Stimulated activated naive CD8-positive, alpha-beta T cell treated with anti-CD3 and anti-CD28 coated beads, Interleukin-15, Interleukin-2, amounts not matched to agents 100 ng/mL and 50 ng/mL, for 24 hours (primary cell): Measurements from ENCODE around the gene CHD5.
A peak's percentile ranks its signal among the peaks of the same experiment; 100 is the strongest.
"Not testable (repeated sequence)": the region's sequence is repeated elsewhere in the genome, so short reads cannot be mapped to it uniquely, and the experiment has no call there.

ENCODE experiments used
- H3K27ac Mint-ChIP-seq: one replicate; pipeline ENCODE4 v1.8.0; 2021; ENCODE audit warnings: mild to moderate bottlenecking, mixed read lengths
- H3K27me3 Mint-ChIP-seq: one replicate; pipeline ENCODE4 v1.8.0; 2021; ENCODE audit warnings: mixed read lengths
- H3K36me3 Mint-ChIP-seq: one replicate; pipeline ENCODE4 v1.8.0; 2021; ENCODE audit warnings: low read depth, mixed read lengths
- H3K4me1 Mint-ChIP-seq: one replicate; pipeline ENCODE4 v1.8.0; 2021; ENCODE audit warnings: low read depth, mixed read lengths
- H3K4me3 Mint-ChIP-seq: one replicate; pipeline ENCODE4 v1.8.0; 2021; ENCODE audit warnings: mild to moderate bottlenecking, mixed read lengths
- H3K9me3 Mint-ChIP-seq: one replicate; pipeline ENCODE4 v1.8.0; 2021; ENCODE audit warnings: mixed read lengths

Gene CHD5

GRCh38 chr1:6083801-6084446, 96.2 kb downstream of the CHD5 start:
- peak overlapping the region; percentile 21 for H3K27ac Mint-ChIP-seq
- no peaks in the 10 kb centered on the region for H3K9me3 Mint-ChIP-seq
- H3K4me1 Mint-ChIP-seq = no peaks in the 10 kb centered on the region
- no peaks in the 10 kb centered on the region for H3K27me3 Mint-ChIP-seq
- no peak overlapping the region for H3K4me3 Mint-ChIP-seq
- H3K36me3 Mint-ChIP-seq = peaks cover 43% of the 10 kb centered on the region

GRCh38 chr1:6083385-6083784, 96.7 kb downstream of the CHD5 start:
- Mint-ChIP-seq H3K36me3 (peaks cover 47% of the 10 kb centered on the region), H3K4me3 (no peak overlapping the region), H3K27ac (no peak overlapping the region), H3K9me3 (no peaks in the 10 kb centered on the region), H3K4me1 (no peaks in the 10 kb centered on the region), H3K27me3 (no peaks in the 10 kb centered on the region)

DNA sequence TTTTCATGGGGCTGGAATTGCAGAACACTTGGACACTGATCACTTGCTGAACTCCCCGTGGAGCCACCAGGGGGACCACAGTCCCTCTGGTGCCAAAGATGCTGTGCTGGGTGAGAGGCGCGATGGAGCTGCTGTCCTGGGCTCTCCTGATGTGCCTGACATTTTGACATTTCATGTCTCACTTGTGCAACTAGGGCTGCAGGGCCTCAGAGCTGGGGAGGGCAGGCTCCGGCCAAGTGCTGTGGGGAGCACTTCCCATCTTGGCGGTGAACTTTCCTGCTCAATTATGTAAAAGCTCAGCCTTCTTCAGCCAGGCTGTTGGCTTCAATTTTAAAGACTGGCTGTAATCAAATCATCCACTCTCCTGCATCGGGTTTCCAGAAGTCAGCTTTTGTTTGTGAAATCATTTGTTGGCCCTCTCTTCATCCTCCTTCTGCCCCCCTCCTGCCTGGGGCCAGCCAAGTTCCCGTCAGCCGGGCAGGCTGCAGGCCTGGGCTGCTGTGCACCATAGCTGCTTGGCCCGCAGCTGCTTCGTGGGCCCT, 97.6 kb downstream of the CHD5 start:
- no peak overlapping the region for H3K27ac Mint-ChIP-seq
- peaks cover 49% of the 10 kb centered on the region for H3K36me3 Mint-ChIP-seq
- H3K4me1 Mint-ChIP-seq = no peaks in the 10 kb centered on the region
- H3K9me3 Mint-ChIP-seq = no peaks in the 10 kb centered on the region
- H3K4me3 Mint-ChIP-seq = no peak overlapping the region
- no peaks in the 10 kb centered on the region for H3K27me3 Mint-ChIP-seq

DNA sequence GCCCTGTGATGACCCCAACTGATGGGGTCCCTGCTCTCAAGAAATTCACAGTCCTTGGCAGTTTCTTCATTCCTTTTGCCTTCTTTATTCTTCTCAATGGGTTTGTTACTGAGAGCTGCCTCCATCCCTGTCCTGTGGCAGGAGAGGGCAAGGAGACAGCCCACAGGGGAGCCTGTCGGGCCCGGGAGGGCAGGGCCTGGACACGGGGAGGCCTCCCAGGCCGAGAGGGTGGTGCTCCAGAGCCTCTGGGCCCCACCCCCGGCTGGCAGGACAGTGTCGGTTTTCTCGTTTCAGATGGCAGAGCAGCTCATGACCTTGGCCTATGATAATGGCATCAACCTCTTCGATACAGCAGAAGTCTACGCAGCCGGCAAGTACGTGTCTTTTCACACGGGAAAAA, 98.2 kb downstream of the CHD5 start:
- H3K27ac Mint-ChIP-seq = no peak overlapping the region
- no peaks in the 10 kb centered on the region for H3K27me3 Mint-ChIP-seq
- H3K4me3 Mint-ChIP-seq = no peak overlapping the region
- peaks cover 50% of the 10 kb centered on the region for H3K36me3 Mint-ChIP-seq
- no peaks in the 10 kb centered on the region for H3K9me3 Mint-ChIP-seq
- H3K4me1 Mint-ChIP-seq = no peaks in the 10 kb centered on the region

DNA sequence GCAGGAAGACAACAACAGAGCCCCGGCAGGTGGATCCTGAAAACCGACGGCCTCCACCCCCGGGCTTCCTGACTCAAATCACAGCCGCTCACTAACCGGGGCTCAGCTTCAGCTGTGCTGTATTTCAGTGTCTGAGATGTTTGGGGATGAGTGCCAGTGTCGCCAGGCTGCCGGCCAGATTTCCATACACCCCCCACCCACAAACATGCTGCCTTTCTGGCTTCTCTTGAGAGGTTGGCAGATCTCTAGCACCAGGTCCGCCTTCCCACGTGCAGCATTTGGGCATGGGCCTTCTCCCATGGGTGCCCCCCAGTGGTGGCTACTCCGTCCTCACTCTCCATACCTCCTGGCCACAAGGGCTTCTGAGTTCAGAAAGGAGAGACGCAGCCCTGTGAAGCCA, 99.7 kb downstream of the CHD5 start:
- H3K4me3 Mint-ChIP-seq = no peak overlapping the region
- peaks cover 52% of the 10 kb centered on the region for H3K36me3 Mint-ChIP-seq
- H3K9me3 Mint-ChIP-seq = no peaks in the 10 kb centered on the region
- H3K27me3 Mint-ChIP-seq = no peaks in the 10 kb centered on the region
- no peaks in the 10 kb centered on the region for H3K4me1 Mint-ChIP-seq
- H3K27ac Mint-ChIP-seq = no peak overlapping the region

- Mint-ChIP-seq H3K9me3 (no peaks in the 10 kb centered on the region), H3K27me3 (no peaks in the 10 kb centered on the region), H3K27ac (no peak overlapping the region), H3K4me1 (no peaks in the 10 kb centered on the region), H3K36me3 (peaks cover 60% of the 10 kb centered on the region), H3K4me3 (no peak overlapping the region)
Measured at GRCh38 chr1:6077919-6078318, 102.2 kb downstream of the CHD5 start.

GRCh38 chr1:6077506-6077905, 102.6 kb downstream of the CHD5 start:
- Mint-ChIP-seq H3K4me3 (no peak overlapping the region), H3K9me3 (no peaks in the 10 kb centered on the region), H3K36me3 (peaks cover 60% of the 10 kb centered on the region), H3K27ac (no peak overlapping the region), H3K27me3 (no peaks in the 10 kb centered on the region), H3K4me1 (no peaks in the 10 kb centered on the region)

DNA sequence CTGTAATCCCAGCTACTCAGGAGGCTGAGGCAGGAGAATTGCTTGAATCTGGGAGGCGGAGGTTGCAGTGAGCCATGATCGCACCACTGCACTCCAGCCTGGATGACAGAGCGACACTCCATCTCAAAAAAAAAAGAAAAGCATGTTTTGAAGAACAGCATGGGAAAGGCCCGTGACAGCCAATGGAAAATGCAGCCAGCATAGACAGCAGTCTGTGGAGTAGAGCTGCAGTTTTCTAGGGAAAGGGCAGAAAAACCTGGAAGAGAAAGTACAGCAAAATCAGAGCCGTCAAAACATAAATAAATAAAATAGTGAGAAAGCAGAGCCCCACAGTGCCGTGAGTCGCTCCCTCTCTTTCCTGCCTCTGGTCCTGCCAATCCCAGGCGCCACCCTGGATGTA, 103.1 kb downstream of the CHD5 start:
- H3K36me3 Mint-ChIP-seq = peaks cover 57% of the 10 kb centered on the region
- not testable (repeated sequence) for H3K9me3 Mint-ChIP-seq, H3K4me3 Mint-ChIP-seq, H3K27me3 Mint-ChIP-seq, H3K27ac Mint-ChIP-seq, H3K4me1 Mint-ChIP-seq

DNA sequence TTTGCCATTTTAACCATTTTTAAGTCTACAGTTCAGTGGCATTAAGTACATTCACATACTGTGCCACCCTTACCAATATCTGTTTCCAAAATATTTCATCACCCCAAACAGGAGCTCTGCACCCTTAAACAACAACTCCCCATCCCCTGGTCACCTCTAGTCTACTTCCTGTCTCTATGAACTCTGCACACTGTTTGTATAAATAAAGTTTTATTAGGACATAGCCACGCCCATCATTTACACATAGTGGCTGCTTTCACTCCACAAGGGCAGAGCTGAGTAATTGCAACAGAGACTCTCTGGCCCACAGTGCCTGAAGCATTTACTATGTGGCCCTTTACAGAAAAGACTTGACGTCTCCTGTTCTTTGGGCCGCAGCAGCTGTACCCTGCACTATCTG, 104.4 kb downstream of the CHD5 start:
- Mint-ChIP-seq H3K4me1 (no peaks in the 10 kb centered on the region), H3K27me3 (no peaks in the 10 kb centered on the region), H3K36me3 (peaks cover 47% of the 10 kb centered on the region), H3K27ac (peak overlapping the region; percentile 15), H3K4me3 (no peak overlapping the region), H3K9me3 (no peaks in the 10 kb centered on the region)

DNA sequence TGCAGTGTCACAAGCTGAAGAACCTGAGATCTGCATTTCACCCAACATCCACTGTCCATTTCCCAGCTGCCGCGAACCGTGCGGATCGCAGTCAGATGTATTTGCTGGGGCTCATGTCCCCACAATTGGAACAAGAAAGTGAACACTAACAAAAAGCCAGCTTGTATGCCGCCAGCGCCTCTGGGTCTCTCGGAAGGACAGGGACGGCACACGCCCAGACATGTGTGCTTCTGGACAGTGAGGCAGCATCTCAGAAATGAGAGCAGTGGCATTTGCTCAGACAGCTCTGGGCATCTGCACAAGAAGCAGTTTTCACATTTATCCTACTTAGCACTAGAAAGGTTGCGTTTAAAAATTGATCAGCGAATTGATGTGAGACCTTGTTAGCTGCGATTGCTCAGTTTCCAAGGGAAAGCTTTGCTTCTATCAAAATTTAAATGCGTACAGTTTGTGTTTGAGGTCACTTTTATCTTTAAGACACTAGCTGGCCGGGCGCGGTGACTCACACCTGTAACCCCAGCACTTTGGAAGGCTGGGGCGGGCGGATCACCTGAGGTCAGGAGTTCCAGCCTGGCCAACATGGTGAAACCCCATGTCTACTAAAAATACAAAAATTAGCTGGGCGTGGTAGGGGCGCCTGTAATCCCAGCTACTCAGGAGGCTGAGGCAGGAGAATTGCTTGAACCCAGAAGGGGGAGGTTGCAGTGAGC, 105.8 kb downstream of the CHD5 start:
- Mint-ChIP-seq H3K4me3 (no peak overlapping the region), H3K36me3 (peaks cover 40% of the 10 kb centered on the region), H3K4me1 (no peaks in the 10 kb centered on the region), H3K27me3 (no peaks in the 10 kb centered on the region), H3K27ac (no peak overlapping the region), H3K9me3 (no peaks in the 10 kb centered on the region)

DNA sequence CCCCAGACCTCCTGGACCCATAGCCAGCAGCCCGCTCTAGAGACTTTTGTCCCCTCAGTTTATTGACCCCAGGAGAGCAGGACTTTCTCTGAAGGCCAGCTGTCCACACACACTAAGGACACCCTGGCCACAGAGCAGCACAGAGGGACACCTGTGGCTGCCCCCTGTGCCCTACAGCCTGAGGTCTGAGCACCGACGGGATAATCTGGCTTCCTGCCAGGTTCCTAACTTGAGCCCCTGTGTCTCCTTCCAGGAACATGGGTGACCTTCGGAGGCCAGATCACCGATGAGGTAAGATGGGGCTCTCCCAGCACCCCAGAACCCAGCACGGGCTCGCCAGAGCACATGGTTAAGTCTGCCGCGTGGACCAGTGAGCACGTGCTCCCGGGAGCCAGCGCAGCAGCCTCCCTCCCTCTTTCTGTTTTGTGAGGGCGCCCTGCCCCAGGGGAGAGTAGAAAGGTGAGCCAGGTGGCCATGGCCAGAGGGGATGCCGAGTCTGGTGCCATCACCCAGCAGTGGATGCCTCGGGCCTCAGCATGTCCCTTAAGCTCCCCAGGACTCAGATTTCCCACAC, 106.6 kb downstream of the CHD5 start:
- Mint-ChIP-seq H3K36me3 (peaks cover 36% of the 10 kb centered on the region), H3K4me3 (no peak overlapping the region), H3K4me1 (no peaks in the 10 kb centered on the region), H3K9me3 (no peaks in the 10 kb centered on the region), H3K27ac (no peak overlapping the region), H3K27me3 (no peaks in the 10 kb centered on the region)

- no peaks in the 10 kb centered on the region for H3K27me3 Mint-ChIP-seq
- peaks cover 30% of the 10 kb centered on the region for H3K36me3 Mint-ChIP-seq
- no peaks in the 10 kb centered on the region for H3K4me1 Mint-ChIP-seq
- no peak overlapping the region for H3K4me3 Mint-ChIP-seq
- no peaks in the 10 kb centered on the region for H3K9me3 Mint-ChIP-seq
- no peak overlapping the region for H3K27ac Mint-ChIP-seq
Measured at GRCh38 chr1:6072774-6073479, 107.2 kb downstream of the CHD5 start.

GRCh38 chr1:6071219-6071618, 108.9 kb downstream of the CHD5 start:
- no peaks in the 10 kb centered on the region for H3K4me1 Mint-ChIP-seq

GRCh38 chr1:6070450-6070974, 109.6 kb downstream of the CHD5 start:
- Mint-ChIP-seq H3K27ac (no peak overlapping the region), H3K4me3 (no peak overlapping the region), H3K27me3 (no peaks in the 10 kb centered on the region), H3K36me3 (peaks cover 29% of the 10 kb centered on the region), H3K4me1 (no peaks in the 10 kb centered on the region), H3K9me3 (no peaks in the 10 kb centered on the region)

More at GRCh38 chr1:6071219-6071618, 108.9 kb downstream of the CHD5 start:
- Mint-ChIP-seq H3K27me3 (no peaks in the 10 kb centered on the region), H3K4me3 (no peak overlapping the region), H3K9me3 (no peaks in the 10 kb centered on the region), H3K36me3 (peaks cover 31% of the 10 kb centered on the region), H3K27ac (no peak overlapping the region)

DNA sequence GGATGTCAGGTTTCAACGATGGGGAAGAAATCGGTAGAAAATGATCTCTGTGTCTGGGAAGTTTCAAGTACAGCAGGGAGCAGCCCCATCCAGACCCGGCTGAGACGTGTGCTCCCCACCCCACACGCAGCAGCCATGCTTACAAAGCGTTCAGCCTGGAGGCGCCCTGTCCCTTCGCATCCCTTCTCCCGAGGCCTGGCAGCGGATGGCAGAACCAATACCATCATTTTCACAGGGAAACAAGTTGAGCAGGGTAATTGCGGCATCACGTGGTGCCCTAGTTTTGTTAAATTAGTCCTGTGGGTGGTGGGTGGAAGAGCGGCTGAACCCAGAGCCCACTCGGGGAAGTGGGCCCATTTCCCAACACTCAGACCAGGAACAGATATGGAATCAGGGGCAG, 110.5 kb downstream of the CHD5 start:
- H3K4me1 Mint-ChIP-seq = no peaks in the 10 kb centered on the region
- H3K9me3 Mint-ChIP-seq = no peaks in the 10 kb centered on the region
- H3K36me3 Mint-ChIP-seq = peaks cover 28% of the 10 kb centered on the region
- H3K4me3 Mint-ChIP-seq = no peak overlapping the region
- no peaks in the 10 kb centered on the region for H3K27me3 Mint-ChIP-seq
- no peak overlapping the region for H3K27ac Mint-ChIP-seq
